Measurements from ENCODE around the gene GRM5.
"Not testable (repeated sequence)": the region's sequence is repeated elsewhere in the genome, so short reads cannot be mapped to it uniquely, and the experiment has no call there.

Gene GRM5

GRCh38 chr11:88535266-88535665 lies 530.5 kb downstream of the GRM5 start:
- no peak for DNase-seq

DNA sequence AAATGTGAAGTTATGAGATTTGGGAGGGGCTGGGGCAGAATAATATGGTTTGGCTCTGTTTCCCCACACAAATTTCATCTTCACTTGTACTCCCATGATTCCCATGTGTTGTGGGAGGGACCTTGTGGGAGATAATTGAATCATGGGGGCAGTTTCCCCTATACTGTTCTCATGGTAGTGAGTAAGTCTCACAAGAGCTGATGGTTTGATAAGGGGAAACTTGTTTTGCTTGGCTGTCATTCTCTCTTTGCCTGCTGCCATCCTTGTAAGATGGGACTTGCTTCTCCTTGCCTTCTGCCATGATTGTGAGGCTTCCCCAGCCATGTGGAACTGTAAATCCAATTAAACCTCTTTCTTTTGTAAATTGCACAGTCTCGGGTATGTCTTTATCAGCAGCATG lies 531.1 kb downstream of the GRM5 start:
- not testable (repeated sequence) for DNase-seq

DNA sequence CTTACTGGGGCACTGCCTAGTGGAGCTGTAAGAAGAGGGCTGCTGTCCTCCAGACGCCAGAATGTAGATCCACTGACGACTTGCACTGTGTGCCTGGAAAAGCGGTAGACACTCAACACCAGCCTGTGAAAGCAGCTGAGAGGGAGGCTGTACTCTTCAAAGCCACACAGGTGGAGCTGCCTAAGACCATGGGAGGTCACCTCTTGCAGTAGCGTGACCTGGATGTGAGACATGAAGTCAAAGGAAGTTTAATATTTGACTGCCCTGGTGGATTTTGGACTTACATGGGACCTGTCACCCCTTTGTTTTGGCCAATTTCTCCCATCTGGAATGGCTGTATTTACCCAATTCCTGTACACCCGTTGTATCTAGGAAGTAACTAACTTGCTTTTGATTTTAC lies 531.6 kb downstream of the GRM5 start:
- DNase-seq = no peak

- no peak for DNase-seq
These were observed 532.8 kb downstream of the GRM5 start for GRCh38 chr11:88533001-88533400.

DNA sequence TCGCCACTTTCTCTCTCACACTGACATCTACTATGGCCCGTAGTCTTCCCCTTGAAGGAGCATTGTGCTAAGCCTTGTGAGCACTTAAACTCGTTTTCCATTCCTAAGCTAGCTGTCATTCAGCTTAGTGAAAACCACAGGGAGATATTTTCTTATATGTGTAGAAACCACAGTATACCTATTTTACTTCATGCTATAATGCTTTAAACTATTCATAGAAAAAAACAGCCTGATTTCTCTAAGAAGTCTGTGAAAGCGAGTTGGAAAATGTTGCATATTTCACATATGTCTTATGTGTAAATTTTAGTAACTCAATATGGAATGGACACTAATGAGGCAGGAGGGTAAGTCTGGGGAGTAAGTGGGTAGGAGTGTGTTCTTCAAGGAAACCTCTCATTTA lies 534.0 kb downstream of the GRM5 start:
- no peak for DNase-seq

GRCh38 chr11:88529426-88529825 lies 536.4 kb downstream of the GRM5 start:
- no peak for DNase-seq

DNA sequence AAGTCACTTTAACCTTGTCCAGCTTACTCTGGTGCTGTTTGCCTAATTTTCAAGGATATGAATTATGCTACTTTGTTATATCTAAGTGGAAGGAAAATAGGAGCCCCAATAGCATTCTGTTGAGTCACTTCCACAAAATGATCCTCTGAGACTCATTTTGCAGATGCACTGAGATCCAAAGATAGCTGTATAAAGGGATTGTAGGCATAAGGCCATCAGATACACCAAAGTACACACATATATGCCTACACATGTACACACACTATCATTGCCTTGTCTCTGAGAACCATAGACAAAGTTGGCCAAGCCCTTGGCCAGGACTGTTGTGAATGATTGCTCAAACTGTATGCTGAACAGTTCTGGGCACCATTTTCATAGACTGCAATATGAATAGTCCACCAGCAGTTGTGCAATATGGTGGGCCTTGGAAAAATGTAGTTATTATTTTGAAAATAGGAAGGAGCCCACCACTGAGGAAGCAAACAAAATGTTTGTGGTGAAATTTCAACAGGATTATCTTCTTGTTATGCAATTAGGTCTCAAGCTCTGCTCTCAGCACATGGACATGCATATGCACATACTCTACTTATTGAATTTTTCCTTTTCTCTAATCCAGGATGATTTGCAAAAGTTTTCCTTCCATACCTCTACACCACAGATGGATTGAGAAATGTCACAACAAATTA lies 542.3 kb downstream of the GRM5 start:
- no peak for DNase-seq

GRCh38 chr11:88522624-88523385 lies 543.0 kb downstream of the GRM5 start:
- DNase-seq = no peak

DNA sequence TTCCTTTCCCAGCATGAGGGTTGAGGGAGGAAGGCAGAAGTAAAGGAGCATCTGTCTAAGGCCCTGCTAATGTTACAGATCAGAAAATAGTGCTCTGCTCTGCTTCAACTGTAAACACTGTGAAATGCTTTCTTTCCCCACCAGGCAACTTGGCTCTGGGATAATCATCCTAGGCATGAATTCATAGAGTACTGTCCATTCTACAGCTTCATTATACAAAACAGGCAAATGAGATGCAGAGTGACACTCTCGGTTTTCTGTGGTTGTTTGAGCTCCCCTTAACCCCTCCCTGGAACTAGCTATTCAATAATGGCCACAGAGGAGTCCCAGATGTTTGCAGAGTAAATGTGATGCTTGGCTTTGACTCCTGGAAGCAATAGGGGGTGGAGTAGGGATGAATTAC lies 544.0 kb downstream of the GRM5 start:
- no peak for DNase-seq

DNA sequence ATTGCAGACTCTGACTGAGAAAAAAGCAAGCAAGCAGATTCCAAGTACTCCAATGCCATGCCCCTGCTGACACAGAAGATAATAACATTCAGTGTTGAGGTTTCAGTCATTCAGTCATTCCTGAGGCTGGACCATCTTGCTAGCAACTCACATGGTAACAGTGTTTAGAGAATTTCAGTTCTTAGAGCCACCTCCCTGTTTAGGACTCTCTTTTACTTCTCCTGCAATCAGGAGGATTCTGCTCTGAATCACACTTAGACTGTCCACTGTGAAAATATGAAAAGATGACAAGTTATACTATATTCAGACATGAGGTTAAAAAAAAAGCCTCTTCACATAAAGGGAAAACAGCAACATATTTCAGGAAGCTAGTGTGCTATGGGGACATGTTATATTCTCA lies 544.4 kb downstream of the GRM5 start:
- DNase-seq = no peak

DNA sequence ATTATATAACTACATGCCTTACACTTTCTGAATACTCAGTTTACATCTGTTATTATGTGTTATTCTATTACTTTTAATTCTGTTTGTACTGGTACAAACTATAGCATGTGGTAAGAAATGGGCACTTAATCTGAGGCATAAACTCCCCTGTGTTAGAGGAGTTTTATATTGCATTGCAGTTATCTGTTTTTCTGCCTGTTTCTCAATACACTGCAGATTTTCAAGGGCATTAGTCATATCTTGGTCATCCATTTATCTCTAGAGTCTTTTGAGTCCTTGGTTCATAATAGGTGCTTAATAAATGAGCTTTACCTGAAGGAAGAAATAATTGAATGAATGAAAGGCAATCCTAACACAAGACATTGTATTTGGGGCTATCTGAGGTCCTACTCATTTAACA lies 545.4 kb downstream of the GRM5 start:
- DNase-seq = no peak

- DNase-seq = no peak
These were observed 550.8 kb downstream of the GRM5 start for GRCh38 chr11:88515002-88515401.

DNA sequence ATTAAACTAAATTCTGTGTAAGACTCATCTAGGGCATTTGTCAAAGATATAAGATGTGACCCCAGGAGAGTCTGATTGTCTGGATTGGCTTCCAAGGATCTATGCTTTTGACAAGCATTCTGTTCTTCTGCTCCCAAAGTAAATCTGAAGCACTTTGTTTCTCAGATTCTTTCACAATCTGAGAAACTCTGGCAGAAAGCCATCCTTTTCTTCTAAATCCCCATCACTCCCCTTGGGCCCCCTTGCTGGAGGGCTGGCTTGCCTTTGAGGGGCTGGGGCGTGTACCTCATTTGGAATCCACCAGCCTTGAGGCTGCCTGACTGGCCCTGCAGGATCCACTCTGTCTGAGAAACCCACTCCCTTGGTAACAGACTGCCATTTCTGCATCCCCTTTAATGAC lies 554.8 kb downstream of the GRM5 start:
- no peak for DNase-seq

DNA sequence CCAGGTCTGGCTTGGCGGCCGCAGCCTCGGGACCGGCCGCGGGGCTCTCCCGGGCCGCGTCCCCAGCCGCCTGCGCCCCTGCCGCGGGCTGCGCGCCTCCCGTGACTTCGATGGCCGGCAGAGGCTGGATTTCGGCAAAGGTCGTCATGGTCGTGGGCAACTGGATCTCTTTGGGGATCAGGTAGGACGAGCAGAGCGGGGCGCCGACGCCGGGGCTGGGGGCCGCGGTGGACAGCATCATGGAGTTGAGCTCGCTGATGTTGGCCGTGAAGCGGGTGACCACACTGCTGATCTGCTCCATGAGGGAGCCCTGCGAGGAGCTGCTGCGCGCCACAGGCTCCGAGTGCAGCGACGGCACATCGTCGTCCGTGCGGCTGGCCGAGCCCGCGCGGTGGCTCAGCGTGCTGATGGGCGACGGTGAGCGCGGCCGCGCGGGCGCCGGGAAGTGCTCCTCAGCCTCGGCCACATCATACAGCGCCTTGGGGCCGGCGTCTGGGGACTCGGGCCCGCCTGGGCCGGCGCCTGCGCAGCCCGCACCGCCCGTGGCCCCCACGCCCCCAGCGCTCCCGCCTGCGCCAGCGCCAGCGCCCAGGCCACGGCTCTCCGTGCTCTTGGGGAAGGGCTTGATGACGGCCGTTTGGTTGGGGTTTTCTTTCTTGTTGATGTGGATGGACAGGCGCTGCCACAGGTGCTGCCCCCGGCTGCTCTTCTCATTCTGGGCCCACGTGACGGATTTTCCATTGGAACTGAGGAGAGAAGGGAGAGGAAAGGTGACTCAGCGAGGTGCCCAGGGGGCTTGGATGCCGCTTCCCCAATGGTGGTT lies 556.8 kb downstream of the GRM5 start:
- DNase-seq = no peak

DNA sequence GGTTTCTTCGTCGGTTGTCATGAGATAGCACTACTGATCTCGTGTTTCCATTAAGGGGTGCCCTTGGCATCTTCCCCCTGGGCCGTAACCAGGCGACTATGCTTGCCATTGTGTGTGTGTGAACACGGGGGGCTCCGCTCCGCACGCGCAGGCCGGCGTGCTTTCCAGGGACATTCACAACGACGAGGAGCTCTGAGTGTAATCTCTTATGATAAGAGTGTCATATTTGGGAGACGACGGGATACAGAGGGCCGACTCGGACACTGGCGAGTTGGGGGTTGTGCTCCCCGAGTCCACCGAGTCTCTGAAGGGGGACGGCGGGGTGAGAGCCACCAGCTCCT lies 557.4 kb downstream of the GRM5 start:
- DNase-seq = no peak

GRCh38 chr11:88507771-88508417 lies 557.9 kb downstream of the GRM5 start:
- DNase-seq = no peak

DNA sequence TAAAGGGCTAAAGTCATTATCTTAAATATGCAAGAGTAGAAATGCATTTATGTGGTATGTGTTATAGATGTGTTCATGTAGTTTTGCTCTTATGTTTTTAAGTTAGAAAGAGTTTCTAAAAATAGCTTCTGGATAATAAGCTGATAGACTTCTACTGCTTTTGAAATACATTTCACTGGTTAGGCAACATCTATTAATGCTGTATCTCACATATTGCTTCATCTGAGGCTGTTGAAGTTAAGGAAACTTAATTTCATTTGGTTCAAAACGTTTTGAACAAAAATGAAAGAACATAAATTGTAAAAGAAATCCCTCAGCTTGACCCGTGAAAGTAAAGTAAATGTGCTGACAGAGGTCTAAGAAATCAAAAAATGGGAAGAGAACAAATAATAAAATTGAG lies 564.2 kb downstream of the GRM5 start:
- no peak for DNase-seq

- DNase-seq = no peak
These were observed 569.9 kb downstream of the GRM5 start for GRCh38 chr11:88495836-88496235.

DNA sequence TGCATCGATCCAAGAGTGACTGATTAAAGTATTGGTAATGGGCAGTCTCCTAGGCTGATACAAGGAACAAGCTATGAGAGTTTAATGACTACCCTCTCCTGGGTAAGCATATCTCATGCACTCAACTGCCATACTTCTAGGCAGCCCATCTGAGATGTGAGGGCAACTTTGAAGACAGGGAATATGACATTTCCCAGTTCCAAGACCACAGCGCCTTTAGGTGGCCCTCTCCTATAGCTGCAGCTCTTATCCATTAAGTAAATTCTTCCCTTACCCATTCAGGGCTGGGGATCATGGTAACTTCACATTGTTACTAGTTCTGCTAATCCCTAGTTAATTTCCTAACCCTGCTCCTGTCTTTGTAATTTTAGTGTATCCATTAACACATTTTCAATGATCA lies 570.9 kb downstream of the GRM5 start:
- DNase-seq = no peak

GRCh38 chr11:88491674-88492073 lies 574.1 kb downstream of the GRM5 start:
- DNase-seq = no peak

DNA sequence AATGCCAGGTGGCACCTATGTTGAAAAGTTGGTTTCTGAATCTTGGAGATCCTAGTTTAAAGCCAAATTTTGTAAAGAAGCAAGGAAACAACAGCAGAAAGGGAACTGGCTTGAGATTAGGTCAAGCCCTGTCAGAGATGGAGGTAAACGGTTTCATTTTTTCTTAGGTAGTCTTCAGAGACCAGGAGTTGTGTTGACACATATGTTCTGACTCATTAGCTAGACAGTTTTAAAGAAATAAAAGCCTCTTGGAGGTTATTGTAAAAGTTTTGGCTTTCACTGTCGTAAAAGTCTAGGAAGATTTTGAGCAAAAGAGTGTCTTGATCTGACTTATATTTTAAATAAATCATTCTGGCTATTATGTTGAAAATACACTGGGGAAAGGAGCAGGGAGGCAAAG lies 576.8 kb downstream of the GRM5 start:
- DNase-seq = no peak

GRCh38 chr11:88487646-88488045 lies 578.1 kb downstream of the GRM5 start:
- no peak for DNase-seq

- DNase-seq = peak; percentile 21
These were observed 580.7 kb downstream of the GRM5 start for GRCh38 chr11:88484873-88485621.

Measured in SHP77 treated with DMSO at 0.1 percent for 48 hours (cell line).